HepG2 (cell line): ENCODE data around the gene AP4S1. TPM values are rescaled to one million over a fixed set of nuclear protein-coding genes. Genes with fewer than 3 reads are reported as not detected.

Experiments used
- ATF7 ChIP-seq, 2 experiments: fragments of 450-650 bp in 1 of 2; sonication (generic) in 1 of 2; formaldehyde crosslinking in 1 of 2; IDR thresholded peaks; 2 replicates each; pipeline versions ENCODE4 v1.4.0 to v1.6.1; 2016 to 2020; ENCODE audit warnings: antibody characterized with exemption in 1 of 2, mild to moderate bottlenecking in 1 of 2, missing genetic modification reagents in 1 of 2
- ATM ChIP-seq: fragments of 450-650 bp; IDR thresholded peaks from 2 replicates; pipeline ENCODE4 v1.7.1; 2017; ENCODE audit warnings: mild to moderate bottlenecking, borderline replicate concordance
- CC2D1A ChIP-seq: sonication (generic); formaldehyde crosslinking; IDR thresholded peaks from 2 replicates; pipeline ENCODE4 v1.8.1; 2023; ENCODE audit warnings: mild to moderate bottlenecking, missing genetic modification reagents
- CEBPG ChIP-seq: IDR thresholded peaks from 2 replicates; pipeline ENCODE4 v1.6.1; 2016
- HDAC1 ChIP-seq: sonication (generic); formaldehyde crosslinking; IDR thresholded peaks from 2 replicates; pipeline ENCODE4 v1.5.1; 2020; ENCODE audit warnings: mild to moderate bottlenecking, missing genetic modification reagents
- HMG20B ChIP-seq: conservative IDR thresholded peaks from 2 replicates; pipeline ENCODE4 v1.6.1; 2016; ENCODE audit warnings: missing genetic modification reagents, missing compliant biosample characterization
- MAF1 ChIP-seq: sonication (generic); formaldehyde crosslinking; IDR thresholded peaks from 2 replicates; pipeline ENCODE4 v1.5.0; 2020; ENCODE audit warnings: missing genetic modification reagents, borderline replicate concordance
- MAFK ChIP-seq, 2 experiments: IDR thresholded peaks in 1 of 2; conservative IDR thresholded peaks in 1 of 2; 2 replicates each; pipeline ENCODE4 v1.6.1; 2011; ENCODE audit warnings: improper control_type of control experiment in 2 of 2, low read length in 2 of 2
- NR2F1 ChIP-seq, 2 experiments: fragments of 450-650 bp in 1 of 2; formaldehyde crosslinking in 1 of 2; IDR thresholded peaks; 2 replicates each; pipeline versions ENCODE4 v1.5.0 to v1.6.1; 2016 to 2020; ENCODE audit warnings: mild to moderate bottlenecking in 1 of 2, missing compliant biosample characterization in 1 of 2, missing genetic modification reagents in 1 of 2, moderate library complexity in 1 of 2
- POGZ ChIP-seq: sonication (generic); formaldehyde crosslinking; IDR thresholded peaks from 2 replicates; pipeline ENCODE4 v1.4.0; 2020; ENCODE audit warnings: mild to moderate bottlenecking, missing genetic modification reagents
- PTBP1 ChIP-seq: fragments of 200-400 bp; formaldehyde crosslinking; IDR thresholded peaks from 2 replicates; pipeline ENCODE4 v1.6.1; 2018; ENCODE audit warnings: low read length, low read depth; ENCODE audit not compliant: poor library complexity, severe bottlenecking
- ZBTB40 ChIP-seq, 2 experiments: fragments of 450-650 bp in 1 of 2; sonication (generic) in 1 of 2; formaldehyde crosslinking in 1 of 2; IDR thresholded peaks; 2 replicates each; pipeline versions ENCODE4 v1.6.1 to v1.8.0; 2016 to 2022; ENCODE audit warnings: antibody characterized with exemption in 1 of 2, mild to moderate bottlenecking in 1 of 2, missing genetic modification reagents in 1 of 2
- ZNF720 ChIP-seq: sonication (generic); formaldehyde crosslinking; IDR thresholded peaks from 2 replicates; pipeline ENCODE4 v1.4.0; 2020; ENCODE audit warnings: missing genetic modification reagents
- polyA plus RNA-seq, 8 experiments: library from polyadenylated mRNA; depleted of rRNA in 3 of 8; stranded (reverse) in 7 of 8; unstranded in 1 of 8; fragments of >200 nt; fragmentation: Illumina TruSeq in 4 of 8; extraction: Trizol in 4 of 8; gene quantifications; 2 replicates each; pipeline versions ENCODE4 v1.2.1 to v1.2.3, GENCODE V29; 2011 to 2016; ENCODE audit warnings: low read depth in 4 of 8, missing spikeins in 1 of 8, mixed read lengths in 1 of 8; ENCODE audit not compliant: insufficient read depth in 1 of 8
- total RNA-seq, 5 experiments: library from RNA; depleted of rRNA; stranded (reverse); fragments of >200 nt; fragmentation: Illumina TruSeq; extraction: Trizol; gene quantifications; 2 replicates each; pipeline ENCODE4 v1.2.3, GENCODE V29; 2016; ENCODE audit warnings: low read depth in 1 of 5
- TF ChIP-seq, protein P1 (sequence below): sonication (generic); formaldehyde crosslinking; IDR thresholded peaks from 2 replicates; pipeline ENCODE4 v1.4.0; 2020; ENCODE audit warnings: missing genetic modification reagents
- TF ChIP-seq, protein P2 (sequence below): sonication (generic); formaldehyde crosslinking; IDR thresholded peaks from 2 replicates; pipeline ENCODE4 v1.4.0; 2020; ENCODE audit warnings: missing genetic modification reagents
- TF ChIP-seq, protein P3 (sequence below): sonication (generic); formaldehyde crosslinking; conservative IDR thresholded peaks from 2 replicates; pipeline ENCODE4 v1.8.0; 2022; ENCODE audit warnings: low read depth, missing genetic modification reagents

AP4S1 gene
- total and polyA plus RNA-seq, 2 of the 13 experiments (the other 11 are each of a cell fraction or from before 2014, with no cell fraction given), result 3.9 to 21.1 TPM

GRCh38 chr14:30980980-30981379, 44.5 kb upstream of the AP4S1 start (continued):
- TF ChIP-seq ZBTB40 (IDR thresholded peaks at IDR 0.05) (no peak), ZBTB40 (CRISPR knock-in tag; IDR thresholded peaks at IDR 0.05) (no peak), CEBPG (CRISPR knock-in tag) (peak; percentile 17; the same call in 1 of the 2 replicates), ATF7 (IDR thresholded peaks at IDR 0.05) (no peak), ATF7 (CRISPR knock-in tag; IDR thresholded peaks at IDR 0.05) (no peak), ZNF720 (CRISPR knock-in tag) (no peak), CC2D1A (CRISPR knock-in tag) (no peak), MAFK (conservative IDR thresholded peaks at IDR 0.05 in 1 of 2, IDR thresholded peaks at IDR 0.05 in 1 of 2; ENCODE audit: low read length in 2 of 2) (no peak), HDAC1 (CRISPR knock-in tag) (no peak), HMG20B (CRISPR knock-in tag) (peak; percentile 36; the same call in 1 of the 2 replicates), PTBP1 (no peak), ATM (no peak), MAF1 (CRISPR knock-in tag) (no peak), NR2F1 (CRISPR knock-in tag; IDR thresholded peaks at IDR 0.05) (no peak), POGZ (CRISPR knock-in tag) (peak; percentile 88)
- TF ChIP-seq, protein P1, sequence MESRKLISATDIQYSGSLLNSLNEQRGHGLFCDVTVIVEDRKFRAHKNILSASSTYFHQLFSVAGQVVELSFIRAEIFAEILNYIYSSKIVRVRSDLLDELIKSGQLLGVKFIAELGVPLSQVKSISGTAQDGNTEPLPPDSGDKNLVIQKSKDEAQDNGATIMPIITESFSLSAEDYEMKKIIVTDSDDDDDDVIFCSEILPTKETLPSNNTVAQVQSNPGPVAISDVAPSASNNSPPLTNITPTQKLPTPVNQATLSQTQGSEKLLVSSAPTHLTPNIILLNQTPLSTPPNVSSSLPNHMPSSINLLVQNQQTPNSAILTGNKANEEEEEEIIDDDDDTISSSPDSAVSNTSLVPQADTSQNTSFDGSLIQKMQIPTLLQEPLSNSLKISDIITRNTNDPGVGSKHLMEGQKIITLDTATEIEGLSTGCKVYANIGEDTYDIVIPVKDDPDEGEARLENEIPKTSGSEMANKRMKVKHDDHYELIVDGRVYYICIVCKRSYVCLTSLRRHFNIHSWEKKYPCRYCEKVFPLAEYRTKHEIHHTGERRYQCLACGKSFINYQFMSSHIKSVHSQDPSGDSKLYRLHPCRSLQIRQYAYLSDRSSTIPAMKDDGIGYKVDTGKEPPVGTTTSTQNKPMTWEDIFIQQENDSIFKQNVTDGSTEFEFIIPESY (CRISPR knock-in tag), result peak; percentile 63
- TF ChIP-seq, protein P2, sequence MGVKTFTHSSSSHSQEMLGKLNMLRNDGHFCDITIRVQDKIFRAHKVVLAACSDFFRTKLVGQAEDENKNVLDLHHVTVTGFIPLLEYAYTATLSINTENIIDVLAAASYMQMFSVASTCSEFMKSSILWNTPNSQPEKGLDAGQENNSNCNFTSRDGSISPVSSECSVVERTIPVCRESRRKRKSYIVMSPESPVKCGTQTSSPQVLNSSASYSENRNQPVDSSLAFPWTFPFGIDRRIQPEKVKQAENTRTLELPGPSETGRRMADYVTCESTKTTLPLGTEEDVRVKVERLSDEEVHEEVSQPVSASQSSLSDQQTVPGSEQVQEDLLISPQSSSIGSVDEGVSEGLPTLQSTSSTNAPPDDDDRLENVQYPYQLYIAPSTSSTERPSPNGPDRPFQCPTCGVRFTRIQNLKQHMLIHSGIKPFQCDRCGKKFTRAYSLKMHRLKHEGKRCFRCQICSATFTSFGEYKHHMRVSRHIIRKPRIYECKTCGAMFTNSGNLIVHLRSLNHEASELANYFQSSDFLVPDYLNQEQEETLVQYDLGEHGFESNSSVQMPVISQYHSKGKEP (CRISPR knock-in tag), result no peak
- TF ChIP-seq, protein P3, sequence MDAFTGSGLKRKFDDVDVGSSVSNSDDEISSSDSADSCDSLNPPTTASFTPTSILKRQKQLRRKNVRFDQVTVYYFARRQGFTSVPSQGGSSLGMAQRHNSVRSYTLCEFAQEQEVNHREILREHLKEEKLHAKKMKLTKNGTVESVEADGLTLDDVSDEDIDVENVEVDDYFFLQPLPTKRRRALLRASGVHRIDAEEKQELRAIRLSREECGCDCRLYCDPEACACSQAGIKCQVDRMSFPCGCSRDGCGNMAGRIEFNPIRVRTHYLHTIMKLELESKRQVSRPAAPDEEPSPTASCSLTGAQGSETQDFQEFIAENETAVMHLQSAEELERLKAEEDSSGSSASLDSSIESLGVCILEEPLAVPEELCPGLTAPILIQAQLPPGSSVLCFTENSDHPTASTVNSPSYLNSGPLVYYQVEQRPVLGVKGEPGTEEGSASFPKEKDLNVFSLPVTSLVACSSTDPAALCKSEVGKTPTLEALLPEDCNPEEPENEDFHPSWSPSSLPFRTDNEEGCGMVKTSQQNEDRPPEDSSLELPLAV (CRISPR knock-in tag), result no peak
